ENCODE data around the gene CPNE5.

- TF ChIP-seq, protein P1, sequence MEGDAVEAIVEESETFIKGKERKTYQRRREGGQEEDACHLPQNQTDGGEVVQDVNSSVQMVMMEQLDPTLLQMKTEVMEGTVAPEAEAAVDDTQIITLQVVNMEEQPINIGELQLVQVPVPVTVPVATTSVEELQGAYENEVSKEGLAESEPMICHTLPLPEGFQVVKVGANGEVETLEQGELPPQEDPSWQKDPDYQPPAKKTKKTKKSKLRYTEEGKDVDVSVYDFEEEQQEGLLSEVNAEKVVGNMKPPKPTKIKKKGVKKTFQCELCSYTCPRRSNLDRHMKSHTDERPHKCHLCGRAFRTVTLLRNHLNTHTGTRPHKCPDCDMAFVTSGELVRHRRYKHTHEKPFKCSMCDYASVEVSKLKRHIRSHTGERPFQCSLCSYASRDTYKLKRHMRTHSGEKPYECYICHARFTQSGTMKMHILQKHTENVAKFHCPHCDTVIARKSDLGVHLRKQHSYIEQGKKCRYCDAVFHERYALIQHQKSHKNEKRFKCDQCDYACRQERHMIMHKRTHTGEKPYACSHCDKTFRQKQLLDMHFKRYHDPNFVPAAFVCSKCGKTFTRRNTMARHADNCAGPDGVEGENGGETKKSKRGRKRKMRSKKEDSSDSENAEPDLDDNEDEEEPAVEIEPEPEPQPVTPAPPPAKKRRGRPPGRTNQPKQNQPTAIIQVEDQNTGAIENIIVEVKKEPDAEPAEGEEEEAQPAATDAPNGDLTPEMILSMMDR (IDR thresholded peaks at IDR 0.05) = no peak
- TF ChIP-seq POLR2A (IDR thresholded peaks at IDR 0.05) = no peak
- no peak for TF ChIP-seq POLR2AphosphoS5 (IDR thresholded peaks at IDR 0.05)
Measured at GRCh38 chr6:36718560-36718959, 120.7 kb downstream of the CPNE5 start.

All from prostate gland (tissue), 2 donors.